Measurements from ENCODE around the gene GPC6.
"Not testable (repeated sequence)": the region's sequence is repeated elsewhere in the genome, so short reads cannot be mapped to it uniquely, and the experiment has no call there.

The GPC6 gene

DNA sequence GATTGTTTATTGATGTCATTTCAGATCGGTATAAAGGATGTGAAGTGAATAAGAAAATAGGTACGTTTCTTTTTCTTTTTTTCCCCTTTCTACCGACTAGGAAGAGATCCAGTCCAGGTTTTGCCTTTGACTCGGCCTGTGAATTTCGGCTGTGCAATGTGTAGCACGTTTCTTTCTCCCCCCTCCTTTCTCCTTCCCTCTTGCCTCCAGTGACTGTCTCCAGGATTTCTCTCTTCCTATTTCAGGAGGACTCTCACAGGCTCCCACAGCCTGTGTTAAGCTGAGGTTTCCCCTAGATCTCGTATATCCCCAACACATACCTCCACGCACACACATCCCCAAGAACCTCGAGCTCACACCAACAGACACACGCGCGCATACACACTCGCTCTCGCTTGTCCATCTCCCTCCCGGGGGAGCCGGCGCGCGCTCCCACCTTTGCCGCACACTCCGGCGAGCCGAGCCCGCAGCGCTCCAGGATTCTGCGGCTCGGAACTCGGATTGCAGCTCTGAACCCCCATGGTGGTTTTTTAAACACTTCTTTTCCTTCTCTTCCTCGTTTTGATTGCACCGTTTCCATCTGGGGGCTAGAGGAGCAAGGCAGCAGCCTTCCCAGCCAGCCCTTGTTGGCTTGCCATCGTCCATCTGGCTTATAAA is at the start of gene GPC6:
Gene GPC6 (plus strand): TSS at position 185 of the 657 bp plus-strand sequence.
- in situ Hi-C loops (cut with MboI; ENCODE audit: low sequenced_read_pairs): no loop called here

DNA sequence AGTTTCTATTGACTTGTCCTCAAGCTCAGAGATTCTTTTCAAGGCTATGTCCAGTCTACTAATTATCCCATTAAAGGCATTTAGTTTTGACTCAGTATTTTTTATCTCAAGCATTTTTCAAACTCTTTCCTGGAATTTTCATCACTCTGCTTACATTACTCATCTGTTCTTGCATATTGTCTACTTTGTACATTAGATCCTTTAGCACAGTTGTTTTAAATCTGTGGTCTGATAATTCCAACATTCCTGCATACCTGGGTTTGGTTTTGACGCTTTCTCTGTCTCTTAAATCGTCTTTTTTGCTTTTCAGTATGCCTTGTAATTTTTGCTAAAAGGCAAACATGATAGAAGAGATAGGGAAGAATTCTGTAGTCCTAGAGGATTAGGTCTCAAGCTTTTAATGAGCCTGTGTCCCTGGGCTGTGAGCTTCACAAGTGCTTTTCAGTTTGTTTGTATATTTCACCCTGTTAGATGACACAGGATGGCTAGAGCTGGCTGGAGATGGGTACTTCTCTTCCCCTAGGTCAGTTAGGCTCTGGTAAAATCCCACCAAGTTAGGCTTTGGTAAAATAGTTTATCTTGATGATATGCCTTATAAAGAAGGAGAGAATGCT is 46.1 kb upstream of the GPC6 start:
- in situ Hi-C loops (cut with MboI; ENCODE audit: low sequenced_read_pairs): no loop called here

DNA sequence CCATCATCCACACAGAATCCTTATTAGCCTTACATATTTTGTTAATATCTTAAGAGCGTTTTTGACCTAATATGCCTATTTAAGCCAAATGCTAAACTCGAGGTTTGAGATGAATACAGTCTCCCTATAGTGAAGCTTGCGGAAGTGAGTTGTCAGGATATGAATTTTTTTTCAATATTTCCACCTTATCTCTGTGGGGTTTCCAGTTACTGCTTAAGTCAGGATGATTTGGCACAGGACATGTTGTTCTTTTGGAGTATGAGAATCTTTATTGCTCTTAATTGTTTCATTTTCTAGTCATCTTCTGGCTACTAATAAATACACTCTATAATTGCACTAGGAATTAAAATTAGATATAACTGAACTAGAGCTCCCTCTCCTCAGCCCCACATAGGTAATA is 44.2 kb upstream of the GPC6 start:
- in situ Hi-C loops (cut with MboI; ENCODE audit: low sequenced_read_pairs): no loop called here

DNA sequence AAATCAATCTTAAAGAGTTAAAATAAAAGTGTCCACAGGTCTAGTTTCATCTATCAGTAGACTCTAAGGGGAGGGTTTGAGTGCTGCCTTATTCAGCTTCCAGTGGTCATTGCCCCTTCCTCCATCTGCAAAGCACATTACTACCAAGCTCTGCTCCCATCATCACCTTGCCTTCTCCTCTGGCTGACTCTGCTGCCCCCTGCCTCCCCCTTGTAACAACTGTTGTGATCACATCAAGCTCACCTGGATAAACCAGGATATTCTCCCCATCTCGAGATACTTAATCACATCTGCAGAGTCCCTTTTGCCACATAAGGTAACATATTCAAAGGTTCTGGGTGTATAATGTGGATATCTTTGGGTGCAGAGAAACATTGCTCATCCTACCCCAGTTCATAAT is 43.3 kb upstream of the GPC6 start:
- in situ Hi-C loops (cut with MboI; ENCODE audit: low sequenced_read_pairs): no loop called here

DNA sequence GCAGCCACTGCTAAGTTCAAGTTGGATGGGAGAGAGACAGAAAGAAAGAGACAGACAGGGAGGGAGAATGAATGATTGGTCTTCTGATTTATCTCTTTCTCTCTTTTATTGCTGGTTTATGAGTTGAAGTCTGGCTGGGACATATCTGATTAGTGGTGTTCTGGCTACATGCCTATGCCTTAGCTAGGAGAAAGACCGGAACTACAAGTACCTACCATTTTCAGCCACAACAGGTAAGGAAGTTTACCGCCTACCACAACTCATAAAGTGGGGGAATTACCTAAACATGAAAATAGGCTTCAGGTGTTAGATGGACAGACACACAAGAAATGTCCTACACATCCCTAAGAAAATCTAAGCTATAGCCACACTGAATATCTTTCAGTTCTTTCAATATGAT is 36.6 kb upstream of the GPC6 start:
- in situ Hi-C loops (cut with MboI; ENCODE audit: low sequenced_read_pairs): no loop called here

DNA sequence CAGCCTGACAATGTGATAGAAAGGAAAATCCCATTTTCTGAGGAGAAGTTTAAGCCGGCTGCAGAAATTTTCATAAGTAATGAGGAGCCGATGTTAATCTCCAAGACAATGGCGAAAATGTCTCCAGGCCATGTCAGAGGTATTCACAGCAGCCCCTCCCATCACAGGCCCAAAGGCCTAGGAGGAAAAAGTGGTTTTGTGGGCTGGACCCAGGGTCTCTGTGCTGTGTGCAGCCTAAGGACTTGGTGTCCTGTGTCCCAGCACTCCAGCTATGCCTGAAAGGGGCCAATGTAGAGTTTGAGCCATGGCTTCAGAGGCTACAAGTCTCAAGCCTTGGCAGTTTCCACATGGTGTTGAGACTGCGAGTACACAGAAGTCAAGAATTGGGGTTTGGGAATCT is 32.9 kb upstream of the GPC6 start:
- in situ Hi-C loops (cut with MboI; ENCODE audit: low sequenced_read_pairs): no loop called here

DNA sequence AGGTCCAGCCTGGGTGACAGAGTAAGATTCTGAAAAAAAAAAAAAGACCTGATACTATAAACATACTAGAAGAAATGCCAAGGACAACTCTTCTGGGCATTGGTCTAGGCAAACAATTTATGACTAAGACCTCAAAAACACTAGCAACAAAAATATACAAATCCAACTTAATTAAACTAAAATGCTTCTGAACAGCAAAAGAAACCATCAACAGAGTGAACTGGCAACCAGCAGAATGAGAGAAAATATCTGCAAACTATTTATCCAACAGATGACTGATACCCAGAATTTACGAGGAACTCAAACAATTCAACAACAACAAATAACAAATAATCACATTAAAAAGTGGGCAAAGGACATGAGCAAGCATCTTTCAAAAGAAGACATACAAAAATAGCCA is 26.8 kb upstream of the GPC6 start:
- in situ Hi-C loops (cut with MboI; ENCODE audit: low sequenced_read_pairs): no loop called here

DNA sequence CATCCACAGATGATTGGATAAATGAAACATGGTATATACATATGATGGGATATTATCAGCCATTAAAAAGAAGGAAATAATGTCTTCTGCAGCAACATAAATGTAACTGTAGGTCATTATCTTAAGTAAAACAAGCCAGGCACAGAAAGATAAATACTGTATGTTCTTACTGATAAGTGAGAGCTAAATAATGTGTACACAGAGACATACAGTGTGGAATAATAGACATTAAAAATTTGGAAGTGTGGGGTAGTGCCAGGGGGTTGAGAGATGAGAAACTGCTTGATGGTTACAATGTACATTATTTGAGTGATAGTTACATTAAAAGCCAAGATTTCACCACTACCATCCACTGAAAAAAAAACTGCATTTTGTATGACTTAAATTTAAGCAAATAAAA is 26.0 kb upstream of the GPC6 start:
- in situ Hi-C loops (cut with MboI; ENCODE audit: low sequenced_read_pairs): no loop called here

DNA sequence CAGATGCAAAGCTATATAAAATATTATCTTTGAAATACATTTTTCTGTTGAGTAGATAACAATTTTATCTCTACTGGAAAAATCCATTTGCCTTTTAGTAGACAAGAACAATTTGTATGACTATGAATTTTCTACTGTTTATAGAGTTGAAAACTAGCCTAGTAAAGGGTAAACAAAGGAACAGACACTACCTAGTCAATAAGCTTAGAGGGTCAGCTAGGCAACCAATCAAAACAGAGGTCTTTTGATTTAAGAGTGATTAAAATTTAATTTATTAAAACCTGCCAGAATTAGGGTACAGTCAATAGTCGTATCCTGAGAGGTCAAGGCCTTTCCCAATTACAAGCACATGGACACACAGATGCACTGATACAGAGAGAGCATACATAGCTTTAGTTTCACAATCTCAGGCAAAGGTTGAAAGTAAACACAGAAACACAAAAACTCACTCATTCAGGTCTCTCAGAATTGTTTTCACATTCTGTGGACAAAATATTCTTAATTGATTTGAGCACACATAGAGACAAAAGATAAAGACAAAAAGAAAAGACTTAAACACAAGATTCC is 24.5 kb upstream of the GPC6 start:
- in situ Hi-C loops (cut with MboI; ENCODE audit: low sequenced_read_pairs): no loop called here

DNA sequence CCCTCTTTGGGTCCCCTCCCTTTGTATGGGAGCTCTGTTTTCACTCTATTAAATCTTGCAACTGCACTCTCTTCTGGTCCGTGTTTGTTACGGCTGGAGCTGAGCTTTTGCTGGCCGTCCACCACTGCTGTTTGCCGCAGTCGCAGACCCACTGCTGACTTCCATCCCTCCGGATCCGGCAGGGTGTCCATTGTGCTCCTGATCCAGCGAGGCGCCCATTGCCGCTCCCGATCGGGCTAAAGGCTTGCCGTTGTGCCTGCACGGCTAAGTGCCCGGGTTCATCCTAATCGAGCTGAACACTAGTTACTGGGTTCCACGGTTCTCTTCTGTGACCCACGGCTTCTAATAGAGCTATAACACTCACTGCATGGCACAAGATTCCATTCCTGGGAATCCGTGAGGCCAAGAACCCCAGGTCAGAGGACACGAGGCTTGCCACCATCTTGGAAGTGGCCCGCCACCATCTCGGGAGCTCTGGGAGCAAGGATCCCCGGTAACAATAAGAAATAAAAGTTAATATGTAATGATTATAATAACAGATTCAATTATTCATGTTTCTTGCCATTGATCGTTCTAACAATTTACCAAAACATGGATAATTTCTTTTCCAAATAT is 19.7 kb upstream of the GPC6 start:
- in situ Hi-C loops (cut with MboI; ENCODE audit: low sequenced_read_pairs): not testable (repeated sequence)

DNA sequence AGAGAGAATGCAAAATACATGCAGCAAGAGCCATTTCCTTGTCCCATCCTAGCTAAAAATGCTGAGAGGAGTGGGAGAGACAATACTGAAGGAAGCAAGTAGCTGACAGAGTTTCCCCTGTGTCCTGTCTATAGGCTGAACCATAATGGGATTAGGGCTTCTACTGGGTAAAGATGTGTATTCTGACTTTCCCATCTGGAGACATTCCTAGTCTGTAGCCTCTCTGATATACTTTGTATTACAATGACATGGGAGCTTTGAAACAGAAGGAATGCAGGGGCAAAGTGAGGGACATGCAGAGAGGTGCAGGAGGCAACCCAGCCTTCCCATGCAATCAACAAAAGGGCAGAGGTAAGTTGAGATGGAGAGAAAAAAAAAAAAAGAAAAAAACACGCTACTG is 10.5 kb upstream of the GPC6 start:
- in situ Hi-C loops (cut with MboI; ENCODE audit: low sequenced_read_pairs): no loop called here

DNA sequence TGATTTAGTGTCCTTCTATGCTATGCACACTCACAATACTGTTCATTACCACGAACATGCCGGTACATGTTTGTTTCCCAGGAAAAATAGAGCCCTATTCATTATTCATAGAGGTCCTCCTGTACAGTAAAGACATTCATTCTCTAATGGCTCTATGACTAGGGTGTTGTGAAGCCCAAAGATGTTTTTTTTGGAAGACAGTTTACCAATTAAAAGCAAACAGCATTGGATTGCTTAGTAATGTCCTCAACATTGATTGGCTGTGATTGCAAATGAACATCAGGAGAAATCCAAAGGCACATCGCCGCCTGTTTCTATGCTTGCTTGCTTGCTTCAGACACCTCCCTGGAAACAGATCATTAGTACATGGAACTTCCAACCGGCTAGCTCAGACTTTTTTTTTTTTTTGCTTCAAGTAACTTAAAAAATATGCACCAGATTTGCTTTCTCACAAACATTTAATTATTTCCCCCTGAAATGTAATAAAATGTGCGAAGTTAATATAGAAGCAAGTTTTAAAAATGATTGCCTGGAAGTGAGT is 8.8 kb upstream of the GPC6 start:
- in situ Hi-C loops (cut with MboI; ENCODE audit: low sequenced_read_pairs): no loop called here

DNA sequence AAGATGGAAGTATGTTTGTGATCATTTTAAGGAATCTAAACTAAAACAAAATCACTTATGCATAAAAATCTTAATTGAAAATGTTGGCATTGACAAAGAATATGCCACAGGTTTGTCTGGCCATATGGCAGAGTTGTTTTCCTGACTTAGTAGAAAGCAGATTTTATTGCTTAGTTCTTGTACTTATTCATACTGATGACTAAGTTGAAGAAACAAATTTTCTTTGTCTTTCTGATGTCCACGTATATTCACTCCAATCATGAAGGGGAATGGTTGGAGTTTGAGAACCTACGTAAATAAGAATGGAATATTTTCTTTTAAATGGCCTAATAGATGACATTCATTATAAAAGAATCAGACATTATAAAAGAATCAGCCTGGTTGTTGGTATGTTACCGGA is 8.0 kb upstream of the GPC6 start:
- in situ Hi-C loops (cut with MboI; ENCODE audit: low sequenced_read_pairs): no loop called here

DNA sequence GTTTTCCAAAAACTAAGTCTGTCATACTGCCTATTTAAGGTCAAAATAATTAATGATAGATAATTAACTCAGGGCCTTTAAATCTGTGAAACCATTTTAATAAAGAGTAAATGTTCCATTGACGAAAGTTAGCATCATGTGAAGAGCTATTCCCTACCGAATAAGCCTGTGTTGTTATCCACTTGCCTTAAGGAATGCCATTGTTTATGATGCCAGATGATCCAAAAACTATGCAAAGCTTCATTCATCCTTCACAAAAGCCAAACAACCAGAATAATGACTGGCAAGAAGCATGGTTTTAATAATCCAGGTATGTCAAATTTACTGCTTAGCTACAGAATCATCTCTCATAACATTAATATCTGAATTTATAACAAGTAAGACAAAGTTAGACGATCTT is 6.5 kb upstream of the GPC6 start:
- in situ Hi-C loops (cut with MboI; ENCODE audit: low sequenced_read_pairs): no loop called here

DNA sequence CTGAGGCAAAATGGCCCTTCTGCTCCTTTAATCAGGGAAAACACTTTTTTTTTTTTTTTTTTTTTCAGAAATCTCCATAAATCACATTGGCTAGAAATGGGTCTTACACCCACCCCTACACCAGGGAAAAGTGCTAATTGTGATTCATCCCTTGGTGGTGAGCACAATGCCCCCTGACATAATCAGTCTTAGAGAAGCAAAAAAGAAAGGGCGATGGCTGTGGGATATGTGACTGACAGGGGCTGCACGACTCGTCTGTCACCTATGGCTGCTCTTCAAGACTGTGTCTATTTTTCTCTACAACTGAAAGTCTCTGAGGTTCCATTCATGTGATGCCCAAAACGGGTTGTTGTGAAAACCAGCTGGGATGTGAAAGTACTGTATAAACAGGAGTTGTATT is 3.6 kb upstream of the GPC6 start:
- in situ Hi-C loops (cut with MboI; ENCODE audit: low sequenced_read_pairs): no loop called here

DNA sequence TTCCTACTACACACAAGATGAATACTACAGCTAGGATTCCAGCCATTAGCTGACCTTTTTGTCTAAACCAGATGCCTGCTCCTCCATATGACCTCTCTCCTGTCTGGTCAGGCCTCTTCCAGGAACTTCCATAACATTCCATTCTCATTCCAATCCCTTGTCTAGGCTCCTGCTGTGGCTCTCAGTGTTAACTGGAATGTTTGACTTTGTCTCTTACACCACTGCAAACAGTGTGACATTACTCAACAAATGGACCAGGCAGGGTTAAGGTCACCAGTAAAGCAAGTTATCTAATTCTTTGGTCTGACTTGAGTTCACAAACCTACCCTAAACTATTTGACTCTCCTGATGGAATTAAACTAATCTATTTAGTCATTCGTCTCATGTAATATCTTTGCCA is 2.1 kb upstream of the GPC6 start:
- in situ Hi-C loops (cut with MboI; ENCODE audit: low sequenced_read_pairs): no loop called here

DNA sequence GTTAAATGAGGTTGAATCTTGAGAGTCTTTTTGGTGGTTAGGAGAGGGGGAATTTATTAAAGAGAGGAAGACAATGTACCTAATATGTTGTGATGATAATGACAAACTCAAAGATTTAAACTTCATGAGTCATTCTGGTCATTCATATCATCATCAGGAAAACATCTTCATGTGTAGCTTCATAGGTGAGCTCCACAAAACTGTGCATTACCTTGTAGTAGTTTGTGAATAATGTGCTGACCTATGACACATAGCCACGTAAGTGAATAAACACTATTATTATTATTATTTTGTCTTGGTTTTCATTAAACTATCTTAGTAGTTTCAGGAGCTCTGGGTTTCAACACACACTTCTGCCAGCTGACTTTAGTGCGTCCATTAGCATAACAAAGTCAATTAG is 997 bp upstream of the GPC6 start:
- in situ Hi-C loops (cut with MboI; ENCODE audit: low sequenced_read_pairs): no loop called here

DNA sequence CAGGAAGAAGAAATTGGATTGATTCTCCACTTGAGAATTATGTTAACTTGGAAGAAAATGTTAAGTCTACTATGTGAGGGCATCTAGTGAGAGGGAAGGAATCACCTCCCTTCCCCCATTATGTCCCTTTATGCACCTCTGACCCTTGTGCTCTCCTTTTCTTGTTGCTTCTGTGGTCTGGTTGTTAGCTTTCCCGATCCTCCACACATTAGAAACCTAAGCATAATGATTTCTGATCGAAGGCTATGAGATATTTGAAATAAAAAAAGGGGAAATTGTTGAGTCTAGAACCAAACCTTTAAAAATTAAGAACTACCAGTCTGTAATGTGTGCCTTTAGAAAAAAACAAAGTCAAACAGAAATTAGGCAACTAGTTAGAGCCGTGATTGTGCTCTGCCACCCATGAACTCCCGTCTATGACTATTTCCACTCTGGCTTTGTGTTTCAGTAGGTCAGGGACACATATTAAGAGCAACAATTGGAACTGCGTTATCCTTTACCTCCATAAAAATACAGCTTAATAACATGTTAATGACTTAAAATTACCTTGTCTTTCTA is 463 bp upstream of the GPC6 start:
- in situ Hi-C loops (cut with MboI; ENCODE audit: low sequenced_read_pairs): no loop called here

DNA sequence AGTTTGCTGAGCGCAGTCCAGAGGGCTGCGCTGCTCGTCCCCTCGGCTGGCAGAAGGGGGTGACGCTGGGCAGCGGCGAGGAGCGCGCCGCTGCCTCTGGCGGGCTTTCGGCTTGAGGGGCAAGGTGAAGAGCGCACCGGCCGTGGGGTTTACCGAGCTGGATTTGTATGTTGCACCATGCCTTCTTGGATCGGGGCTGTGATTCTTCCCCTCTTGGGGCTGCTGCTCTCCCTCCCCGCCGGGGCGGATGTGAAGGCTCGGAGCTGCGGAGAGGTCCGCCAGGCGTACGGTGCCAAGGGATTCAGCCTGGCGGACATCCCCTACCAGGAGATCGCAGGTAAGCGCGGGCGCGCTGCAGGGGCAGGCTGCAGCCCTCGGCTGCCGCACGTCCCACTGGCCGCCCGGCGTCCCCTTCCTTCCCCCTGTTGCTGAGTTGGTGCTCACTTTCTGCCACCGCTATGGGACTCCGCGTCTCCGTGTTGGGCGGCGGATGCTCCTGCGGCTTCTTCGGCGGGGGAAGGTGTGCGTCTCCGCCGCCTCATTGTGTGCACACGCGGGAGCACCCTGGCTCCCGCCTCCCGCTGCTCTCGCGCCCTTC is 772 bp downstream of the GPC6 start:
- in situ Hi-C loops (cut with MboI; ENCODE audit: low sequenced_read_pairs): no loop called here

DNA sequence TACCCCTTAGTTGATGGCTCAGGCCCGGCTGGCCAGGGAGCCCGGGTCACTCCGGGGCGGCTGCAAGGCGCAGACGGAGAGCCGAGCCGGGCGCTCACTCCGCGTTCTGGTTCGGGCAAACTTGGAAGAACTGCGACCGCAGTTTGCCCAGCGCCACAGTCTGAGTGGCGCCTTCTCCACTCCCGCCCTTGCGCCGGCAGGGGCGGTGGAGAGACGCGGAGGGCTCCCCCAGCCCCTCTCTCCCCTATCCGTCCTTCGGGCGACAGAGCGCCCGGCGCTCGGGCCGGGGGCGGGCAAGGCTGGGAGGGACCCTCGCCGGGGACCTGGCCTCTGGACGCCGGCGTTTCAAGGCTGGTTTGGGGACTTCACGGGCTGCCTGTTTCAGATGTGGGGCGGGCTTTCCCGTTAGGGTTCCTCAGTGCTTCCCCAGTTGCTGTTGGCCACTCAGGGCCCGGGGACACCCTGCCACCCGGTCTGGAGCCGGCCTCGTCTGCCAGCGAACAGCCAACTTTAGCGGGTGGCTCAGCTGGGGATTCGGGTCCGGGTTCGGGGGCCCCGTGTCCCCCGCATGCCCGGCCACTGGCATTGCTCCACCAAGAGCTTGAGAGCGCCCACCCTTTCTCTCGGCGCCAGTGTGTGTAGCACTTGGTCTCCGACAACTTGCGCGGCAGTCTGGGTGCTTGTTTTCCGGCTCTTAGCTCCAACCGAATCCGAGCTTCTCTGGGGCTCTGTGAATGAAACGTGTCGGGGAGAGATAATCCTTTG is 1.5 kb downstream of the GPC6 start:
- in situ Hi-C loops (cut with MboI; ENCODE audit: low sequenced_read_pairs): no loop called here

DNA sequence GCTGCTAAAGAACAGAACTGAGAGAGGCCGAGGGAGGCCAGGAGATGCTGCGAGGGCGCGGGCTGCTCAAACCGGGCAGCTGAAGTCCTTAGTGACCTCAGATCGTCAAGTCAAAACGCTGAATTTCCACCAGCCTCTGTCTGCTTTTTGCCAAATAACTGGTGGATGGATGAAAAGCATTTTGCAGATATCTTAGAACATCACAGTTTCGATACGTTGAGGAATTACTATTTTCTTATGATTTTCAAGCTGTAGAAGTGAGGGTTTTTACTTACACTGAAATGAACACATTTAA is 2.0 kb downstream of the GPC6 start:
- in situ Hi-C loops (cut with MboI; ENCODE audit: low sequenced_read_pairs): no loop called here

All from hTERT RPE-1 (cell line).